Measurements from ENCODE around the gene SARNP.

The SARNP gene

DNA sequence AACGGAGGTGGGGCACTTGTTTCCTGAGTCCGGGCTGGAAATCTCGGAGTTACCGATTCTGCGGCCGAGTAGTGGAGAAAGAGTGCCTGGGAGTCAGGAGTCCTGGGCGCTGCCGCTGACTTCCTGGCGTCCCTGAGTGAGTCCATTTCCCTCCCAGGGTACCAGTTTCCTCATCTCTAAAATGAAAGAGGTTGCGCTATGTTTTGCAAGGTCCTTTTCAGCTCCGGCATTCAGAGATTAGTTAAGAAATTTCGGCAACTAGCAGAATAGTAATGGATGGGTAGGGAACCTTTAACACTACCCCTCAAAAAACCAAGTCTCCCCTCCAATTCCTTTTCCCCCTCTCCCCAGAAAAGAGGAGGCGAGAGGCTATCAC, 101.0 kb downstream of the SARNP start:
- Histone ChIP-seq H3K79me2 (ENCODE audit: insufficient read depth, low read depth) (peaks cover 10% of the 10 kb centered on the region; the same call in 1 of the 2 replicates), H3K4me2 (peak overlapping the region; percentile 77), H2AFZ (ENCODE audit: low read depth) (peak overlapping the region; percentile 93), H3K4me3 (IDR thresholded peaks at IDR 0.05; ENCODE audit: insufficient read depth, low read depth, low read length) (peak overlapping the region; percentile 90), H3K27me3 (ENCODE audit: insufficient read depth, low read depth) (peaks cover 14% of the 10 kb centered on the region; the same call in 1 of the 2 replicates), H3K9ac (peak overlapping the region; percentile 45; the same call in 1 of the 2 replicates), H3K36me3 (ENCODE audit: insufficient read depth) (no peaks in the 10 kb centered on the region), H4K20me1 (ENCODE audit: insufficient read depth) (no peaks in the 10 kb centered on the region), H3K4me1 (ENCODE audit: low read depth, poor library complexity, severe bottlenecking) (peaks cover 45% of the 10 kb centered on the region), H3K27ac (peak overlapping the region; percentile 54; the same call in 1 of the 2 replicates)
- TF ChIP-seq, protein P1, sequence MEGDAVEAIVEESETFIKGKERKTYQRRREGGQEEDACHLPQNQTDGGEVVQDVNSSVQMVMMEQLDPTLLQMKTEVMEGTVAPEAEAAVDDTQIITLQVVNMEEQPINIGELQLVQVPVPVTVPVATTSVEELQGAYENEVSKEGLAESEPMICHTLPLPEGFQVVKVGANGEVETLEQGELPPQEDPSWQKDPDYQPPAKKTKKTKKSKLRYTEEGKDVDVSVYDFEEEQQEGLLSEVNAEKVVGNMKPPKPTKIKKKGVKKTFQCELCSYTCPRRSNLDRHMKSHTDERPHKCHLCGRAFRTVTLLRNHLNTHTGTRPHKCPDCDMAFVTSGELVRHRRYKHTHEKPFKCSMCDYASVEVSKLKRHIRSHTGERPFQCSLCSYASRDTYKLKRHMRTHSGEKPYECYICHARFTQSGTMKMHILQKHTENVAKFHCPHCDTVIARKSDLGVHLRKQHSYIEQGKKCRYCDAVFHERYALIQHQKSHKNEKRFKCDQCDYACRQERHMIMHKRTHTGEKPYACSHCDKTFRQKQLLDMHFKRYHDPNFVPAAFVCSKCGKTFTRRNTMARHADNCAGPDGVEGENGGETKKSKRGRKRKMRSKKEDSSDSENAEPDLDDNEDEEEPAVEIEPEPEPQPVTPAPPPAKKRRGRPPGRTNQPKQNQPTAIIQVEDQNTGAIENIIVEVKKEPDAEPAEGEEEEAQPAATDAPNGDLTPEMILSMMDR (conservative IDR thresholded peaks at IDR 0.05; ENCODE audit: low read depth, low read length): no peak

DNA sequence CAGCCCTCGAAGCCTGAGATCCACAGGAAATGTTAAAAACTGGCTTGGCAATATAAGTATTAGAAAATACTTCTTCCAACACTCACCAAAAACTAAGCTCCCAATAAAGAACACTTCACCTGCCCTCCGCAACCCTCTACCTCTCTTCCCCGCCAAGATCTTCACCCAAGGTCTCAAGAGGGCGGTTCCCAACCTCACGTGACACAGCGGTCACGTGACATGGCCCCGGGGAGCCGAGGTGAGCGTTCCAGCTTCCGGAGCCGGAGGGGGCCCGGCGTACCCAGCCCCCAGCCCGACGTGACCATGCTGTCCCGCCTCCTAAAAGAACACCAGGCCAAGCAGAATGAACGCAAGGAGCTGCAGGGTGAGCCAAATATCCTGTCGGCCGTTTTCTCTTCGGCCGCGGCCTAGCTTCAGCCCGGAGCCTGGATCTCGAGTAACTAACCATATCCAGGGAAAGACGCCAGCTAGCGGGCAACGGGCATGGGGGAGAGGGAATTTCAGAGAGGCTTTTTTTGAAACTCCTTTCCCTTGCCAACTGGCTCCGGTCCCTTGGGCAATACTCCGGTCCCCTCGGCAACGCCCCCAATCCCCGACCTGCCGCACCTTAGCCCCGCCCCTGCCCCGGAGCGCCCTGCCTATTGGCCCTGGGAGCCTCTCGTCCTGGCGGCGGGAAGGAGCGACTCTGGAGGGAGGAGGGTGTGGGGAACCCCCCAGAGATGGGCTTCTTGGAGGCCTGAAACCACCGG, 101.5 kb downstream of the SARNP start, which contains the start of gene BLOC1S1:
Gene BLOC1S1 (plus strand): TSS at position 214 of the 749 bp plus-strand sequence. CDS start 6 bp downstream, at position 220.
- H4K20me1 ChIP-seq (ENCODE audit: insufficient read depth): no peaks in the 10 kb centered on the region
- peaks cover 39% of the 10 kb centered on the region for H3K4me1 ChIP-seq (ENCODE audit: low read depth, poor library complexity, severe bottlenecking)
- peaks cover 10% of the 10 kb centered on the region; the same call in 1 of the 2 replicates for H3K79me2 ChIP-seq (ENCODE audit: insufficient read depth, low read depth)
- H3K36me3 ChIP-seq (ENCODE audit: insufficient read depth): no peaks in the 10 kb centered on the region
- peak within 1 kb of the TSS; percentile 90 for H3K4me3 ChIP-seq (IDR thresholded peaks at IDR 0.05; ENCODE audit: insufficient read depth, low read depth, low read length)
- TF ChIP-seq, protein P1 (conservative IDR thresholded peaks at IDR 0.05; ENCODE audit: low read depth, low read length): peak; percentile 21
- peak within 1 kb of the TSS; percentile 45; the same call in 1 of the 2 replicates for H3K9ac ChIP-seq
- peak within 1 kb of the TSS; percentile 93 for H2AFZ ChIP-seq (ENCODE audit: low read depth)
- H3K4me2 ChIP-seq: peak within 1 kb of the TSS; percentile 77
- H3K27me3 ChIP-seq (ENCODE audit: insufficient read depth, low read depth): peaks cover 19% of the 10 kb centered on the region; the same call in 1 of the 2 replicates
- peak within 1 kb of the TSS; percentile 54 for H3K27ac ChIP-seq

DNA sequence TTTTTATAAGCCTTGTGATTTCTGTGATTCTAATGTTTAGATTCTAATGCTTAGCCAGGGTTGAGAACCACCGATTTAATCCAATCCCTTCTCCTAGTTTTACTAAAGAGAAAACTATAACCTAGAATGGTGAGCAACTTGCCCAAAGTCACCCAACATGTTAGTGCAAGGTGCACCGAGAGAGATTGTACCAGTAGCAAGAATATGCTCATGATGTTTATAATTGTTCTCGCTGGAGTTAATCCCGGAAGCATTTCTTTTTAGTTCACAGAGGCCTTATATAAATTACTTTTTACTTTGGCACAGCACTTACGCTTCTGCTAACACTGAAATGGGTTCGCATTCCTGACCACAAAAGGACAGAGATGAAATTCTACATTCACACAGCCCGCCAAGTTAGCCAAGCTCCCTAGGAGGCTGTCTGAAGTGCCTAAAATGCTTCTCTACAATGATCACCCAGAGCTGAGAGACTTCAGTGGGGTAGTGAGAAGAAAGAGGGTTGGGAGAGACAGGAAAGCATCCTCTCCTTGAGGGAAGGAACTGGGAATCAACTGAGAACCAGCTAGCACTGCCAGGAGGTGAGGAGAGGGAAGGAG, 102.3 kb downstream of the SARNP start:
- Histone ChIP-seq H3K27ac (peak overlapping the region; percentile 54; the same call in 1 of the 2 replicates), H3K79me2 (ENCODE audit: insufficient read depth, low read depth) (peaks cover 10% of the 10 kb centered on the region; the same call in 1 of the 2 replicates), H4K20me1 (ENCODE audit: insufficient read depth) (no peaks in the 10 kb centered on the region), H2AFZ (ENCODE audit: low read depth) (peak overlapping the region; percentile 93), H3K9ac (peak overlapping the region; percentile 45; the same call in 1 of the 2 replicates), H3K4me2 (peak overlapping the region; percentile 77), H3K4me1 (ENCODE audit: low read depth, poor library complexity, severe bottlenecking) (peaks cover 31% of the 10 kb centered on the region), H3K27me3 (ENCODE audit: insufficient read depth, low read depth) (peaks cover 27% of the 10 kb centered on the region; the same call in 1 of the 2 replicates), H3K36me3 (ENCODE audit: insufficient read depth) (no peaks in the 10 kb centered on the region), H3K4me3 (IDR thresholded peaks at IDR 0.05; ENCODE audit: insufficient read depth, low read depth, low read length) (peak overlapping the region; percentile 90)
- TF ChIP-seq, protein P1 (conservative IDR thresholded peaks at IDR 0.05; ENCODE audit: low read depth, low read length): no peak; the same call in 1 of the 2 replicates

DNA sequence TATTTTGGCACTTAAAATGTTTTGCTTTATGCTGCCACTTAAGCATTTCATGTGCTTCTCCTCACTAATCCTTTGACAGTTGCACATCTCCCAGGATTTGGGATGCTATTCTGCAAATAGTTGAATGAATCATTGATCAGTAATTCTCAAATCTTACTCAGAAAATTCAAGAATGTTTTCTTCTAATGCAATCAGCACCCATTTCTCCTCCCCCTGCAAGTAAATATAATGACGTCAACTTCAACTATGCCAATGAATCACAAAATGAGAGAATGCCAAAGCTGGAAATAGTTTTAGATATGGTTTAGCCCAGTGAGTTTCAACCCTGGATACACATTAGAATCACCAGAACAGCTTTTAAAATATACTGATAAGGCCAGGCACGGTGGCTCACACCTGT, 103.8 kb downstream of the SARNP start:
- Histone ChIP-seq H3K4me1 (ENCODE audit: low read depth, poor library complexity, severe bottlenecking) (peaks cover 25% of the 10 kb centered on the region), H3K27me3 (ENCODE audit: insufficient read depth, low read depth) (peaks cover 42% of the 10 kb centered on the region), H3K27ac (no peak overlapping the region), H3K36me3 (ENCODE audit: insufficient read depth) (no peaks in the 10 kb centered on the region), H3K9ac (no peak overlapping the region), H3K4me3 (IDR thresholded peaks at IDR 0.05; ENCODE audit: insufficient read depth, low read depth, low read length) (no peak overlapping the region), H3K4me2 (no peak overlapping the region), H3K79me2 (ENCODE audit: insufficient read depth, low read depth) (peaks cover 10% of the 10 kb centered on the region; the same call in 1 of the 2 replicates), H4K20me1 (ENCODE audit: insufficient read depth) (no peaks in the 10 kb centered on the region), H2AFZ (ENCODE audit: low read depth) (no peak overlapping the region)
- TF ChIP-seq, protein P1 (conservative IDR thresholded peaks at IDR 0.05; ENCODE audit: low read depth, low read length): no peak

All from KMS-11 (cell line).